H1 (cell line): Measurements from ENCODE around the gene THEMIS. TPM values are rescaled to one million over a fixed set of nuclear protein-coding genes. Genes with fewer than 3 reads are reported as not detected.

Experiments used
- ATF2 ChIP-seq: IDR thresholded peaks from 2 replicates; pipeline ENCODE4 v1.6.1; 2012; ENCODE audit warnings: low read length, inconsistent platforms
- CREB1 ChIP-seq: IDR thresholded peaks from 2 replicates; pipeline ENCODE4 v1.6.1; 2012; ENCODE audit warnings: inconsistent platforms
- HDAC2 ChIP-seq, 2 experiments: fragments of 300-600 bp in 1 of 2; sonication (generic) in 1 of 2; IDR thresholded peaks; 2 replicates each; pipeline ENCODE4 v1.6.1; 2011 to 2012; ENCODE audit warnings: low read depth in 2 of 2, low read length in 2 of 2, mild to moderate bottlenecking in 2 of 2, moderate library complexity in 2 of 2, borderline replicate concordance in 1 of 2, inconsistent platforms in 1 of 2
- SIRT6 ChIP-seq: IDR thresholded peaks from one replicate; pipeline ENCODE4 v1.7.1; 2012; ENCODE audit warnings: low read length, inconsistent platforms
- SIX5 ChIP-seq: IDR thresholded peaks from 2 replicates; pipeline ENCODE4 v1.6.1; 2011; ENCODE audit warnings: mild to moderate bottlenecking, low read depth, low read length
- ZNF274 ChIP-seq: IDR thresholded peaks from 2 replicates; pipeline ENCODE4 v1.7.0; 2012; ENCODE audit warnings: low read length, borderline replicate concordance; ENCODE audit errors: extremely low read depth
- polyA plus RNA-seq, 7 experiments: library from polyadenylated mRNA; depleted of rRNA in 3 of 7; stranded (reverse) in 5 of 7; unstranded in 2 of 7; fragments of >200 nt in 5 of 7; fragments of 200-250 nt in 2 of 7; gene quantifications; 1 replicate in 5 of 7; 2 replicates in 1 of 7; 4 replicates in 1 of 7; pipeline versions ENCODE4 v1.2.1 to v1.2.3, GENCODE V29; 2011 to 2013; ENCODE audit warnings: missing spikeins in 2 of 7, mixed read lengths in 2 of 7
- total RNA-seq: library from RNA; stranded (reverse); fragmentation: NEBNext Ultra II Directional; extraction: Animal tissue kit (Norgen Biotek cat#: 25700); gene quantifications from 2 replicates; pipeline ENCODE4 v1.2.1, GENCODE V29; 2021

The THEMIS gene
- total and polyA plus RNA-seq, 2 of the 8 experiments (the other 6 are each of a cell fraction or from before 2014, with no cell fraction given), result not detected

- TF ChIP-seq ZNF274 (no peak), ATF2 (no peak), SIRT6 (no peak), SIX5 (no peak), CREB1 (no peak), HDAC2 (IDR thresholded peaks at IDR 0.05; ENCODE audit: borderline replicate concordance in 1 of 2, low read depth in 2 of 2, low read length in 2 of 2) (no peak)
- TF ChIP-seq, all 59 proteins: peak for 0
These were observed 183.5 kb downstream of the THEMIS start (continued) for GRCh38 chr6:127717384-127717783.
